ENCODE data around the gene SFMBT1. TPM values are rescaled to one million over a fixed set of nuclear protein-coding genes. Genes with fewer than 3 reads are reported as not detected.

SFMBT1 gene
- total and polyA plus RNA-seq, 9 of the 15 experiments (the other 6 are each of a cell fraction or from before 2014, with no cell fraction given): 0.76 to 6.6 (median 3.6) TPM

DNA sequence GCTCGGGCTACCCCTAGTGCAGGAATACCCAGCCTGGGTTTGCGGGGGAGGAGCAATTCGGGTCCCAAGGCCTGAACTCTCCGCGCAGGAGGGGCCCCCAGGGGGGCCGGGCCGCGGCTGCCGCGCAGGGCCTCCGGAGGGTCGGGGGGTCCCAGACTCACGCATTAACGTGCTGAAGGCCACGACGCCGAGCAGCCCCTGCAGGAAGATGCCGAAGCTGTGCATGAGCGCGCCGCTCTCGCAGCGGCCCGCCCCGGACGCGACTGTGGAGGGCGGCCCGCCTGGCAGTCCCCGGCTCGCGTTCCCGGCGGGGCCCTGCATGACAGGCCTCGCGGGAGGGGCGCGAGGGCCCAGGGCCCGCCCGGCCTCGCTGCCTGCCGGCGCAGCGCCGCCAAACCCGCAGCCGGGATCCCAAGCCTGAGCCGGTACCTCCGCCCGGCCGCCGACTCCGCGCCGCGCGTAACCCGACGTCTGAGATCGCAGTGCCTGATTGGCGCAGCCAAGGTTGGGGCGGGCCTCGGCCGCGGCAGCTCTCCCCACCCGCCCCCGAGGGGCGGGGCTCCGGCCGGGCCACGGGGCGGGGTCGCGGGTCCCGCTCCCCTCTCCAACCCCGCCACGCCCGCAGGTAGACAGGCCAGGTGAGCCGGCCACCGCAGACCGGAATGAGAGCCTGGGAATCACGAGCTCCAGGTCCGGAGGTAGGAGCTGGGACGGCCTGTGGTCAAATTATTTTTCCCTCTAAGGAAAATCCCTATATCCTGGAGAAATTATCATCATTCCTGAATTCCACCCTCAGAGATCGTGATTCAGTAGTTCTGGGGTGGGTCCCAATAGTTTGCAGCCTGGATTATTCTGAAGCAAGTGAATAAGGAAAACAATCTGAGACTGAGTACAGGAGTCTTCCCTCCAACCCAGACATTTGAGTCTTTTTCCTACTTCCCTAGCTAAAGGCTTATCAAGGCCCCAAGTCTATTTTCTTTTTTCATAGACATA is 148.4 kb downstream of the SFMBT1 start, which contains the start of gene STIMATE:
Gene STIMATE, minus strand, starts transcription at position 419 of the 993 bp plus-strand sequence. Its CDS starts 98 bp downstream, at position 321.
- POLR2A ChIA-PET: no interaction called here
- peak; percentile 87 to 95 (median 92) for DNase-seq (ENCODE audit: extremely low read depth in 1 of 4, low spot score in 3 of 4)
- peak within 1 kb of the TSS; percentile 69 for H2AFZ ChIP-seq (ENCODE audit: low read depth, low read length)
- TF ChIP-seq L3MBTL2 (IDR thresholded peaks at IDR 0.05): peak; percentile 50; the same call in 1 of the 2 replicates
- TF ChIP-seq, protein P1, sequence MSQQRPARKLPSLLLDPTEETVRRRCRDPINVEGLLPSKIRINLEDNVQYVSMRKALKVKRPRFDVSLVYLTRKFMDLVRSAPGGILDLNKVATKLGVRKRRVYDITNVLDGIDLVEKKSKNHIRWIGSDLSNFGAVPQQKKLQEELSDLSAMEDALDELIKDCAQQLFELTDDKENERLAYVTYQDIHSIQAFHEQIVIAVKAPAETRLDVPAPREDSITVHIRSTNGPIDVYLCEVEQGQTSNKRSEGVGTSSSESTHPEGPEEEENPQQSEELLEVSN (IDR thresholded peaks at IDR 0.05; ENCODE audit: borderline replicate concordance in 1 of 2, extremely low read depth in 1 of 2, insufficient read depth in 1 of 2, insufficient read length in 1 of 2, low read depth in 1 of 2, low read length in 1 of 2, poor library complexity in 1 of 2, severe bottlenecking in 1 of 2): peak; percentile 24 to 48
- peak; percentile 55 for TF ChIP-seq RBBP5 (IDR thresholded peaks at IDR 0.05; ENCODE audit: borderline replicate concordance, insufficient read depth, low read length, poor library complexity, severe bottlenecking)
- TF ChIP-seq HDAC1 (IDR thresholded peaks at IDR 0.05): 0 out of 4 replicates have a peak, but pooled peaks of 1 of the 2 experiments have one; percentile 19
- TF ChIP-seq ESRRA (IDR thresholded peaks at IDR 0.05; ENCODE audit: borderline replicate concordance, low read depth): no peak
- TF ChIP-seq NR2C2 (CRISPR knock-in tag; IDR thresholded peaks at IDR 0.05): no peak
- TF ChIP-seq NR2C2 (tag; IDR thresholded peaks at IDR 0.05): peak; percentile 28; the same call in 1 of the 2 replicates
- TF ChIP-seq, protein P2, sequence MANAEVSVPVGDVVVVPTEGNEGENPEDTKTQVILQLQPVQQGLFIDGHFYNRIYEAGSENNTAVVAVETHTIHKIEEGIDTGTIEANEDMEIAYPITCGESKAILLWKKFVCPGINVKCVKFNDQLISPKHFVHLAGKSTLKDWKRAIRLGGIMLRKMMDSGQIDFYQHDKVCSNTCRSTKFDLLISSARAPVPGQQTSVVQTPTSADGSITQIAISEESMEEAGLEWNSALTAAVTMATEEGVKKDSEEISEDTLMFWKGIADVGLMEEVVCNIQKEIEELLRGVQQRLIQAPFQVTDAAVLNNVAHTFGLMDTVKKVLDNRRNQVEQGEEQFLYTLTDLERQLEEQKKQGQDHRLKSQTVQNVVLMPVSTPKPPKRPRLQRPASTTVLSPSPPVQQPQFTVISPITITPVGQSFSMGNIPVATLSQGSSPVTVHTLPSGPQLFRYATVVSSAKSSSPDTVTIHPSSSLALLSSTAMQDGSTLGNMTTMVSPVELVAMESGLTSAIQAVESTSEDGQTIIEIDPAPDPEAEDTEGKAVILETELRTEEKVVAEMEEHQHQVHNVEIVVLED (CRISPR knock-in tag; IDR thresholded peaks at IDR 0.05): peak; percentile 84
- peak; percentile 56 for TF ChIP-seq CREM (IDR thresholded peaks at IDR 0.05; ENCODE audit: low read depth)
- TF ChIP-seq SIN3B (IDR thresholded peaks at IDR 0.05; ENCODE audit: low read depth): 0 out of 2 replicates have a peak, but pooled peaks have one; percentile 28
- TF ChIP-seq, protein P3, sequence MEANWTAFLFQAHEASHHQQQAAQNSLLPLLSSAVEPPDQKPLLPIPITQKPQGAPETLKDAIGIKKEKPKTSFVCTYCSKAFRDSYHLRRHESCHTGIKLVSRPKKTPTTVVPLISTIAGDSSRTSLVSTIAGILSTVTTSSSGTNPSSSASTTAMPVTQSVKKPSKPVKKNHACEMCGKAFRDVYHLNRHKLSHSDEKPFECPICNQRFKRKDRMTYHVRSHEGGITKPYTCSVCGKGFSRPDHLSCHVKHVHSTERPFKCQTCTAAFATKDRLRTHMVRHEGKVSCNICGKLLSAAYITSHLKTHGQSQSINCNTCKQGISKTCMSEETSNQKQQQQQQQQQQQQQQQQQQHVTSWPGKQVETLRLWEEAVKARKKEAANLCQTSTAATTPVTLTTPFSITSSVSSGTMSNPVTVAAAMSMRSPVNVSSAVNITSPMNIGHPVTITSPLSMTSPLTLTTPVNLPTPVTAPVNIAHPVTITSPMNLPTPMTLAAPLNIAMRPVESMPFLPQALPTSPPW (CRISPR knock-in tag; IDR thresholded peaks at IDR 0.05): peak; percentile 53
- 0 out of 2 replicates have a peak, but pooled peaks have one; percentile 33 for TF ChIP-seq THAP12 (CRISPR knock-in tag; IDR thresholded peaks at IDR 0.05)

More for the DNA sequence above, 148.4 kb downstream of the SFMBT1 start, which contains the start of gene STIMATE:
- peak; percentile 82 for FAIRE-seq
- H4K20me1 ChIP-seq (replicated peaks; ENCODE audit: control insufficient read depth, insufficient read depth, low read length): no peaks in the 10 kb centered on the region
- H3K4me3 ChIP-seq: peak within 1 kb of the TSS; percentile 72
- intact Hi-C loops (cut with micrococcal nuclease): no loop called here
- H3K79me2 ChIP-seq (ENCODE audit: control insufficient read depth, insufficient read depth, low read length): no peaks in the 10 kb centered on the region
- CTCF ChIA-PET (ENCODE audit: low intra/inter-chr PET ratio): no interaction called here
- under 1% methylated on average over 23 of the region's 85 CpGs for WGBS (ENCODE audit: insufficient coverage, low coverage, missing lambda C conversion rate)
- no peaks in the 10 kb centered on the region for H3K27me3 ChIP-seq (ENCODE audit: control insufficient read depth in 2 of 2, insufficient read depth in 2 of 2, low read length in 2 of 2)
- H3K27ac ChIP-seq (ENCODE audit: extremely low read depth, low read depth, low read length): no peak within 1 kb of the TSS
- H3K4me1 ChIP-seq (replicated peaks in 1 of 2; ENCODE audit: control insufficient read depth in 2 of 2, insufficient read depth in 2 of 2, low read length in 2 of 2): peaks cover 7 to 14% of the 10 kb centered on the region in 2 experiments; a peak in 4 of 5 replicates
- H3K9me3 ChIP-seq (replicated peaks; ENCODE audit: control insufficient read depth, insufficient read depth, low read depth, low read length): no peaks in the 10 kb centered on the region
- peak within 1 kb of the TSS; percentile 77 for H3K4me2 ChIP-seq (ENCODE audit: insufficient read depth, low read length)
- H3K36me3 ChIP-seq (ENCODE audit: control insufficient read depth, insufficient read depth, low read length): no peaks in the 10 kb centered on the region
- ATAC-seq: peak; percentile 99
- H3K9ac ChIP-seq (ENCODE audit: insufficient read depth in 1 of 2, low read depth in 2 of 2, low read length in 2 of 2): peak within 1 kb of the TSS; percentile 44 to 89
- in situ Hi-C loops (cut with MboI): no loop called here
- no peaks in the 10 kb centered on the region for H3K9me1 ChIP-seq (ENCODE audit: control insufficient read depth, insufficient read depth, low read length)
- no TSS peak for BruUV-seq (replicated peaks)

Measured in K562 (cell line).